Activated CD4-positive, alpha-beta T cell treated with anti-CD3 and anti-CD28 coated beads, Interleukin-2, amount 50 U/mL, for 24 hours (primary cell): ENCODE results near the gene RSBN1L.

Source experiments
- DNase-seq, 2 donors: peaks; one replicate each; pipeline ENCODE4 v3.0.0-alpha.2; 2020; ENCODE audit warnings: low read depth in 1 of 2, low spot score in 1 of 2

The RSBN1L gene

GRCh38 chr7:77727936-77728701, 31.9 kb downstream of the RSBN1L start:
- DNase-seq: no peak

- no peak for DNase-seq
These were observed 33.5 kb downstream of the RSBN1L start for GRCh38 chr7:77729574-77730348.

GRCh38 chr7:77731716-77732115, 35.5 kb downstream of the RSBN1L start:
- DNase-seq: no peak

GRCh38 chr7:77734659-77735421, 38.6 kb downstream of the RSBN1L start:
- DNase-seq: no peak

- no peak for DNase-seq
These were observed 39.2 kb downstream of the RSBN1L start for GRCh38 chr7:77735457-77735856.

GRCh38 chr7:77736991-77737390, 40.7 kb downstream of the RSBN1L start:
- no peak for DNase-seq

- DNase-seq: no peak
These were observed 42.1 kb downstream of the RSBN1L start for GRCh38 chr7:77738382-77738781.

- DNase-seq: no peak
These were observed 42.6 kb downstream of the RSBN1L start for GRCh38 chr7:77738871-77739270.

GRCh38 chr7:77740257-77740656, 44.0 kb downstream of the RSBN1L start:
- DNase-seq: no peak

- no peak for DNase-seq
These were observed 47.3 kb downstream of the RSBN1L start for GRCh38 chr7:77743518-77743917.

GRCh38 chr7:77745746-77746145, 49.5 kb downstream of the RSBN1L start:
- DNase-seq: no peak

- DNase-seq: no peak
These were observed 50.0 kb downstream of the RSBN1L start for GRCh38 chr7:77746164-77746823.

- DNase-seq: no peak
These were observed 50.5 kb downstream of the RSBN1L start for GRCh38 chr7:77746824-77747165.

- DNase-seq: no peak
These were observed 50.9 kb downstream of the RSBN1L start for GRCh38 chr7:77747178-77747577.

- DNase-seq: no peak
These were observed 51.5 kb downstream of the RSBN1L start for GRCh38 chr7:77747718-77748117.

- DNase-seq: no peak
These were observed 55.8 kb downstream of the RSBN1L start for GRCh38 chr7:77752016-77752415.

GRCh38 chr7:77753173-77753572, 56.9 kb downstream of the RSBN1L start:
- no peak for DNase-seq

- no peak for DNase-seq
These were observed 61.3 kb downstream of the RSBN1L start for GRCh38 chr7:77757589-77757988.

- DNase-seq: peak in 1 of 2 donors; percentile 72
These were observed 63.1 kb downstream of the RSBN1L start for GRCh38 chr7:77759294-77759889.

- no peak for DNase-seq
These were observed 64.7 kb downstream of the RSBN1L start for GRCh38 chr7:77760809-77761453.
